ENCODE measurements around the gene PPP5C. TPM values are rescaled to one million over a fixed set of nuclear protein-coding genes. Genes with fewer than 3 reads are reported as not detected.

PPP5C gene
- total and polyA plus RNA-seq, 2 of the 13 experiments (the other 11 are each of a cell fraction or from before 2014, with no cell fraction given): 41.6 to 67.9 TPM

GRCh38 chr19:46346821-46347571, at the start of gene PPP5C (continued):
- TF ChIP-seq ZFP36L1 (CRISPR knock-in tag; IDR thresholded peaks at IDR 0.05) (peak; percentile 87), TEAD3 (CRISPR knock-in tag; optimal IDR thresholded peaks at IDR 0.05; ENCODE audit: borderline replicate concordance) (peak; percentile 47), RELA (CRISPR knock-in tag; IDR thresholded peaks at IDR 0.05) (no peak), ZIK1 (CRISPR knock-in tag; IDR thresholded peaks at IDR 0.05; ENCODE audit: borderline replicate concordance, low read depth) (0 out of 2 replicates have a peak, but pooled peaks have one; percentile 40), RAD51 (IDR thresholded peaks at IDR 0.05; ENCODE audit: borderline replicate concordance) (no peak), KAT7 (CRISPR knock-in tag; IDR thresholded peaks at IDR 0.05; ENCODE audit: borderline replicate concordance) (peak; percentile 56; the same call in 1 of the 2 replicates), MEIS1 (CRISPR knock-in tag; IDR thresholded peaks at IDR 0.05; ENCODE audit: borderline replicate concordance) (peak; percentile 82; the same call in 1 of the 2 replicates), CTCF (CRISPR knock-in tag; IDR thresholded peaks at IDR 0.05) (peak; percentile 93), ZNF770 (CRISPR knock-in tag; IDR thresholded peaks at IDR 0.05) (peak; percentile 41; the same call in 1 of the 2 replicates), ZNF746 (CRISPR knock-in tag; IDR thresholded peaks at IDR 0.05) (no peak), GATAD1 (CRISPR knock-in tag; IDR thresholded peaks at IDR 0.05) (peak; percentile 92), RBFOX2 (IDR thresholded peaks at IDR 0.05; ENCODE audit: low read depth, low read length) (peak; percentile 93), ZNF777 (CRISPR knock-in tag; IDR thresholded peaks at IDR 0.05) (peak; percentile 67; the same call in 1 of the 2 replicates), ZFY (CRISPR knock-in tag; IDR thresholded peaks at IDR 0.05) (peak; percentile 71), MTA1 (CRISPR knock-in tag; IDR thresholded peaks at IDR 0.05; ENCODE audit: borderline replicate concordance) (peak; percentile 67; the same call in 1 of the 2 replicates)
